ENCODE data around the gene ADCY1.

The ADCY1 gene

DNA sequence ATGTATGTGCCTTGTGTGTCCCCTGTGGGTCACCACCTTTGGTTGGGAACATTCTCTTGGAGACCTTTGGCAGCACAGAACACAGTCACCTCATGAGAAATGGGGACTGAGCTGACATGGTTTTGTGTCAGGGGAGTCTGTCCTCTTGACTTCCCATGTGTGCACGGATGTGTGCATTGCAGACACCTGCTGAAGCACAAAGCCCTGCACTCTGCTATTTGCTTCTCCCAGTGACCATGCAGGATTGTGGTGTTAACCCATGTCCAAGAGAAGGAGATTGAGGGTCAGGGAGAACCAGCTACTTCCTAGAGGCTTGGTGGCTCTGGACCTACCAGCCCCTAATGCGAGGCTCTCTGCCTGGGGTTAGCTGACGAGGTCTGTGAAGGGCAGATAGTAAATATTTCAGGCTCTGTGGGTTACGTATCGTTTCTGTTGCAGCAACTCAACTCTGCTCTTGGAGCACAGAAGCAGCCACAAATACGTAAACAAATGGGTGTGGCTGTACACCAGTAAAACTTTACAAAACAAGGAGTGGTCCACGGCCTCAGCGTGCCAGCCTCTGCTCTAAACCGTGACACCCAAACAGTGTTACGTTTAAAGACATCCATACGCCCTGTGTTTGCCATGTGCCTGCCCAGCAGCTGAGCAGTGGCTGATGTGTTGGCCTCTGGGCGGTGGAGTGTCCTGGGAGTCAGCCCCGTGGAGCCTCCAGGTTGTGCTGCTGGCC is 51.7 kb downstream of the ADCY1 start:
- no peak for DNase-seq

DNA sequence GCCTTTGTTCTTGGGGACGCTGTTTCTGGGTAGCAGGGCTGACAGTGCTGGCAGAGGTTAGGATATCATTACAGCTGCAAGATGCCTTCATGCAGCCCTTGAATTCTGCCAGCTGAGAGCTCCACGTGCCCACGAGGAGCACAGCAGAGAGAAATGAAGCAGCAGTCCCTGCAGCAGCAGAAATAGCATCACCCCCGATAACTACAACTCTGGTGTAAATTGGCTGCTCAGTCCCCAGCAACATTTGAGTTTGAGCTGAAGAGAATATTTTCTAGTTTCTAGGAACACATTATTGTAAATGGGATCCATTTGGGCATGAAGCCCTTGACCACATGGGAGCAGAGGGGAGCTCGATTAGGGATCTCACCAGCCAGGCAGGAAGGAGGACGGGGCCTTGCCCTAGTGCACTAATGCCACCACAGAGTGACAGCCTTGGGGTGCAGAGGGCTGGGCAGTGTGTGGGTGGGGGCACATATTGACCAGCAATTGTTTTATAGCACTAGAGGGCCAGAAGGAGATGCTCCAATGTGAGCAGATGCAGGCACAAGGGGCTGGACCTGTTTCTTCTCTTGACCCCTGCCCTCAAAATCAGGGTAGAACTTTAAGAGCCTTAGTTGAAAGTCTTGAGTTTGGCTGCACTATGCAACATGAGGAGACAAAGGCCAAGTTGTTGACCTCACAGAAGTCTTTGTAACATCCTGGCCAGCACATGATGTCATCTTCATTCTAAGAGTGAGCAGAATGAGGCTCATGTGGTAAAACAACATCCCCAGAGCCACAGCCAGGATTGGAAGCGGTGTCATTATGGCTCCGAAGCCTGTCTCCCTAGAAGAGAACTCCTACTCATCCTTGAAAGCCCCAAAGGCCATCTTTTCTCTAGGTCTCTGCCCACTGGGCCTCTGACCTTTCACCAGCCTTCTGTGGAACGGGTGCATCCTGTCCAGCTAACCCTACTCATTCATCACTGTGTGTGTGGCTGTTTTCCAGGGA is 52.6 kb downstream of the ADCY1 start:
- DNase-seq = no peak

DNA sequence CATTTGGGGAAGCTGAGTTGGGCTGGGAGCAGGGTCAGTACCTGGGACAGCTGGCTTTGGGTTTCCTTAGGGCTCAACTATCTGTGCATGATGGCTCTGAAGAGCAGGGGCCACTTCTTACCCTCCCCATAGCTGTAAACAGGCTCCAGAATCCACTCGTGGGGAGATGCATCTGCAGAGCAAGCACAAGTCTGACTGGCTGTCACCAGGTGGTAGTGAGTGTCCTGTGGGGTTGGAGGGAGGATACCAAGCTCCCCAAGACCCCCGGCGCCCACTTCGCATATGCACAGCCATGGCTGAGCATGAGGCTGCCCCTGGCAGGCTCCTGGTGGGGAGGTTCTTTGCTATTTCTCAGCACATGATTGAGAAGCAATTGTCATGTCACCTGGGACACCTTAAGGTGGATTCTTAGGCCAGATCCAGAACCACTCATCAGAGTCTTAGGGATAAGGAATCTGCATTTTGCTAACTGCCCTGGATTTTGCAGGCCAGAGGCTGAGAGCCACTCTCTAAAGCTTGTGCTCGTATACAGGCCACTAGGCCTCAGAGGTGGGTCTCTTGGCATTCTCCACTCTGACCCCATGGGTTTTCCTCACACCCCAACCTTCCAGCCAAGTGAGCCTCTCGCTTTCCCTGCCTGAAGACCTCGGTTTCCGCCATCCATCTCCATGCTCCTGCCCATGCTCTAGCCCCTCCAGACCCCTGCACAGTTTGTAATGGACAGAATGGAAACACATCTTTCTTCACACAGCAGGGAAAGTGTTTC is 53.7 kb downstream of the ADCY1 start:
- no peak for DNase-seq

DNA sequence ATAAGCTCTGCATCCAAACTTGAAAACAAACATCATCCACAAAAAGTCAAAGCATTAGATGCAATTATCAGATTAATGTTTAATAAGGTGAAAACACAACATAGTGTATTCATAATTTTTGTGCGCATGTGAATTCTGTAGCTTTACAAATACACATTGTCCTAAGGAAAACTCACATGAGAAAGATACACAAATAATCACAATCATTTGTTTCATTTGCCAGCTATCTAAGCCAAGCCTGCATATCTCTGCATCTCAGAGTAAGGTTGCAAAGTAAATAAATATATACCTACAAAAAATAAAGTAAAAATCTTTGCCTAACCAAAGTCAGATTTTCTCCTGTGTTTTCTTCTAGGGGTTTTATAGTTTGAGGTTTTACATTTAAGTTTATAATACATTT is 57.4 kb downstream of the ADCY1 start:
- no peak for DNase-seq

DNA sequence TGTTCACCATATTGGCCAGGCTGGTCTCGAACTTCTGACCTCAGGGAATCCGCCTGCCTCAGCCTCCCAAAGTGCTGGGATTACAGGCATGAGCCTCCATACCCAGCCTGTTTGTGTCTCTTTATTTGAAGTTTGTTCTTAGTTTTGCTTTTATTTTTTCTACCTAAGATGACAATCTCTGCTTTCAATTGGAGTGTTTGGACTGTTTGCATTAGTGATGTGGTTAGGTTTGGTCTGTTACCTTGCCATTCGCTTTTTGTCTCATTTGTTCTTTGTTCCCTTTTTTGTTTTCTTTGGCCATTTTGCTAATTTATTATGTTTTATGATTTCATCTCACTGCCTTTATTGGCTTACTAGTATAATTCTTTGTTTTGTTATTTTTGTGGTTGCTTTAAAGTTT is 62.6 kb downstream of the ADCY1 start:
- DNase-seq = no peak

DNA sequence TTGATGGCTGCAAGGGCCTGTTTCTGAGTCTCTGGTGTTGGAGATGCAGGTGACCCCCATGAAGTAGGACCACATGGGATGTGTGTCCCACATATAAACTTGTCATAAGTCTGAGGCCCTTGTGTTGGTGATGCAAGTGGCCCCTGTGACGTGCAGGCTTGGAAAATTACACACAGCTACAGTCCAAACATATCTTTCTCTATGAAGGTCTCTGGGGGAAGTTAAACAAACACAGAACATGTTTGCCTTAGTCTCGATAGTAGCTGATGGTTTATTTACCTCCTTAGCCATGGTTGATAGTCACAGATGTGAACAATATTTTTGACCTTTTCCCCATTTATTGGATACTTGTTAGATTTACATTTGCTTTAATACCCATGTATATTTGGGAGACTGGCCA is 64.7 kb downstream of the ADCY1 start:
- DNase-seq = no peak

DNA sequence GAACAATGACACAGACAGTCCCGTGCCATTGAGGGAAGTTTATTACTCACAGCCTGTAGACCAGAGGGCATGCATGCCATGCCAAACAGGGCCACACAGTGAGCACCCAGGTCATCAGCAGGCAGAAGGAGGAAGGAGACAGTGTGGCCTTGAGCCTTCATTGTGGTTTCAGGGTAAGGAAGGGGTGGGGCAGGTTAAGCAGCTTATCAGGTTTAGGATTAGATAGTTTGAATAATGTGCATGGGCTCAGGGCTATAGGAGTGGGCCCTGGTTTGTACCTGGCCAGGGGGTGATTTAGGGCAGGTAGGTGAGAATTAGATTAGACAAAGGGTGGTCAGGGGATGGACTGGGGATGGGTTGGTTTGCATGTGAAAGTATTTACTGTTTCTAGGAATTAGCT is 67.9 kb downstream of the ADCY1 start:
- no peak for DNase-seq

DNA sequence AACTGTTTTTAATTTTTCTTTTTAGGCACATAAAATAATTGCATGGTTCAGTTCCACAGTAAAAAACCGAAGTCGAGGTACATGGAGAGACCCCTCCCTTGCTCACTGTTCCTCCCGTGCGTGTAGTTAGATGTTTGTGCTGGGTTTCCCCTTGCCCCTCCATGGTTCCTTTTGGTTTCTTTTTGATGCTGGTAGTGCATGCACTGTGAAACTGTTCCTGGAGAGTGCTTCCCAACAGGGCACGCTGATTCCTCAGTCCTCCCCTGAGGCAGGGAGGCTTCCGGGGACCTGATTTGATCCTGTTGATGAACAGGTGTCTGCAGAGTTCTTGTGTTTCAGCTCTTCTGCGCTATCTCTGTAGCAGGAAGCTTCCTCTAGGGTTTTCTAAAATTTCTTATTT is 69.5 kb downstream of the ADCY1 start:
- DNase-seq = no peak

DNA sequence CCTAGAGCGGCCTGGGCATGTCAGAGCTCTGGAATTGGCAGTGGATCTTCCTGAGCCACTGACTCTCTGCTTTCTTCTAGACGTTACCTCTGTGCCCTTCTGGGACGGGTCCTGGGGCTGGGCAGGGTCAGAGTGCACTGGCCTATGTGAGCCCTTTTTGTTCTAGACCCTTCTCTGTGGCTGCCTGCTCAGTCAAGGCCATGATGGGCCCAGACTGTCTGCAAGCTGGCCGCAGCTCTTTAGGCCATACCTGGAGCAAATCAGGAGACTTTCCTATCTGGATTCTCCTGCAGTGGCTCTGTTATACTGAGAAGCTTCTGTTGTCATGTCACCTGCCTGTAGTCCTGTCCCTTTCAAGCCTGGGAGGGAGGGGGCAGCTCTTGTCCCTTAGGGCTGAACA is 70.1 kb downstream of the ADCY1 start:
- no peak for DNase-seq

DNA sequence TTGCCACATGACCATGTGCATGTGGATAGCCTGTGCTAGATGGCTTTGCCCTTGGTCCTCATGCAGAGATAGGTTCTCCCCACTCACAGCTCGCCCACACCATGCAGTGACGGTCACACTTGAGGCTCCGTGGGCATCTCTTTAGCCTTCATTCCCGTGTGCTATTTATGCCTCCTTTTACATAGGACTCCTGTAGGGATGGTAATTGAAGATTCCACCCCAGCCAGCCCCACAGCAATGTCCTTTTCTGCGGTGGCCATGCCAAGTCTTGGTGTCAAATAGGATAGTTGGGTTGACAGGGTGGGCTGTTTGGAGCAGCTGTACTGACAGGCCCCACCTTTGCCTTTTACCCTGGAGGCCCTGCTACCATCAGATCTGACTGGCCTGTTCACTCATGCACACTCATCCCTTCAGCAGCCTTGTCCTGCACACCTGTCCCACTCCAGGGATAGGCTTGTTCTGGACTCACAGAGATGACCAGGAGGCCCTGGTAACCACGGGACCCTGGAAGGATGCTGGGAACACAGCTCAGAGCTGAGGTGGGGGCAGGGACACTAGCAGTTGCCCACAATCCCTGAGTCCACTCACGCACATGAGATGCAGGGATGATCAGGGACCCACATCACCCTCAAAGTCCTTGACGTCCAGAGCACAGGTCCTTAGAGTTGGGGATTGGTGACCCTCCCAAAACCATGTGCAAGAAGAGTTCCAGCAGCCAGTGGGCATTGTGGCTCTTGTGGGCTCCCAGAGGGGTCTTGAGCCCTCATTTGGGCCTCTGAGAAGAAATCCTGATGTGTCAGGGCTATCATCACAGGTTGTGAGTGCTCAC is 71.2 kb downstream of the ADCY1 start:
- no peak for DNase-seq

DNA sequence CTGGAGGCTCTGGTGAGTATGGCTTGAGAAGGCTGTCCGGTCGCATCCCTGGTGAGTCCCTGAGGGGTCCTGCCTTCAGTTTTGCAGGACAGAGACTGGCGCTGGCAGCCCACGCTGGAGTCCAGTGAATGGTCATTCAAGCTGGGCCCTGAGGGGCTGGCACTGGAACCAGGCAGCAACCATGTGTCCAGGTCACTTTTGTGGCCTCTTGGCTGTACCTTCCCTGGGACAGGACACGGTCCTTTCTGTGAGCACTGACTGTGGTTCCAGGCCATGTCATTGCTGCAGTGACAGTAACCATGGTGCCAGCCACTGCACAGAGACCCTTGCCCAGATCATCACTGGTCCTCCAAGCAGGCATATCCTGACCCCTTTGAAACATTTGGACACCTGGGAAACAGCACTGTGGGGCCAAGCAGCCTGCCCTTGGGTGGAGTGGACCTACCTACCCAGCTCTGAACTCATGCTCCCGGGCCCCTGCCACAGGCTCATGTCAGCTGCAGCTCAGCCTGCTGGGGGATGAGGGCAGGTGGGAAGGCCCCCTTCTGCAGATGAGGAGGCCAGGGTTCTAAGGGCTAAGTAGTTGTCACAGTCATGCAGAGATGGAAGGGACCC is 72.1 kb downstream of the ADCY1 start:
- no peak for DNase-seq

DNA sequence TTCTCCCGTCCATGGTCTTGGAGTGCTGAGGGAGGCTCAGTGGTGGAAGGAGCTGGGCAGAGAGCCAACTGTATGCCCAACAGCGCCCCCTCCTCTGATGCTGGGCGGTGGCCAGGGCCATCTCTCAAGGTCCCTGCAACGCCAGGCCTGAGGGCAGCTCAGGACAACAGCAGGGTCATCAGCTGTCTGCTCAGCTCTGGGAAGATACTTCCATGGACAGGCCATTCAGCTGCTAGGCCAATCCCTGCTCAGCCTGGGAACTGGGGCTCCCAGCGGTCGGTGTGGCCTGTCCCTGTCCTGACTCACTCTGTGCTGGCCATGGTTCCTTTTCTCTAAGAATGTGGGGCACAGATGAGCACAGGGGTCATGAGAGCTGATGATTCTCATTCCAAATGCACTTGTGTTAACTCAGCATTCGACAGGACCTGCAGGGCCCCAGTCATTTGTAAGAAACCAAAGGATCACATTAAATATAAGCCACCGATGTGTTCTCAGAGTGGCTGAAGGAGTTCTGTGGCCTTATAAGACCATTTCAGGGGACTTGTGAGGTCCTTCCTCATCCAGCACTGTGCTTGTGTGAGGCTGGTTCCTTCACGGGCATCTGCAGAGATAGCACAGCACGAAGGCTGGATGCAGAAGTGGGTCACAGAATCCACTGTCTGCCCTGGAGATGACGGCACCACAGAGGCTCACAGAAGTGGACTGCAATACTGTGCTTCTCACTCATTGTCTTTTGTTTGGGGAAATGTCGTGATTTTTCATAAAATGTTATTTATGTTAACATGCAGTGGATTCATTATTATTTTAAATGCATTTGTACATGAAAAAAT is 73.0 kb downstream of the ADCY1 start:
- no peak for DNase-seq

DNA sequence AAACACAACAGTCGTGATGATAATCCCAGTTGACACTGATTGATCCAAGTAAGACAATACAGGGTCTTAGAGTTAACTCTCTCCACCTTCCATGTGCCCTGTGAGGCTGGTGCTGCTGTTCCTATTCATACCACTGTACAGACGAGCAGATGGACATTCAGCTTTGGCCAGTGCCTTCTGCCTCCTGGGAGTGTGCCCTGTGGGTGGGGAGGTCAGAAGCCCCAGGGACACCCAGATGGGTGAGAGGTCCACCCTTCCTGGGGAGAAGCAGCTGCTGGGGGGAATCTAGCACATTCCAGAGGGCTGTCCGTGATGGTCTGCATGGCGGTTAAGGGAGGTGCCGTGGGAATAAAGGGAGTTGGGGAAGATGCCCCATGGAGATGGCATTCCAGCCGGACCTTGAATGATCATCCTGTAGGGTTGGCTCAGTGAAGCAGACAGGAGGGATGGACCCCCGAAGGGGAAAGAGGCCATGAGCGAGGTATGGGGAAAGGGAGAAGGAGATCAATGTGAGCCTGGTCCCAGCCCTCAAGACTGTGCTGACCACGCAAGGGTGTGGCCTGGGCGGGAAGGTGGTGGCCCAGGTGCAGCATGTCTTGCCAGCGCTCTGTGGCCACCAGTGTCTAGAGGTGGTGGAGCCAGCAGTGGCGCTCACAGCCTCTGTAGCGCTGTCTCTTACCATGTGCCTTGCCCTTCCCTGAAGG is 74.0 kb downstream of the ADCY1 start:
- DNase-seq = no peak

DNA sequence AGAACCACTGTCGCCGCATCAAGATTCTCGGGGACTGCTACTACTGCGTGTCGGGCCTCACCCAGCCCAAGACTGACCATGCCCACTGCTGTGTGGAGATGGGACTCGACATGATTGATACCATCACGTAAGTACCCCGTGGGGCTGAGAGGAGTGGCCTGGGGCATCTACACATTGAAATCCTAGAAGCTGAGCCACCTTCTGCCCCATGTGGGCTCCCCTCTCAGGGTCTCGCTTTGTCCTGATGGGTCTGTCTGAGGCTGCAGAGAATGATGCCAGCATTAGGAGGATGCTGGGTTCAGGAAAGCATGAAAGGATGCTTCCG is 74.5 kb downstream of the ADCY1 start:
- no peak for DNase-seq

DNA sequence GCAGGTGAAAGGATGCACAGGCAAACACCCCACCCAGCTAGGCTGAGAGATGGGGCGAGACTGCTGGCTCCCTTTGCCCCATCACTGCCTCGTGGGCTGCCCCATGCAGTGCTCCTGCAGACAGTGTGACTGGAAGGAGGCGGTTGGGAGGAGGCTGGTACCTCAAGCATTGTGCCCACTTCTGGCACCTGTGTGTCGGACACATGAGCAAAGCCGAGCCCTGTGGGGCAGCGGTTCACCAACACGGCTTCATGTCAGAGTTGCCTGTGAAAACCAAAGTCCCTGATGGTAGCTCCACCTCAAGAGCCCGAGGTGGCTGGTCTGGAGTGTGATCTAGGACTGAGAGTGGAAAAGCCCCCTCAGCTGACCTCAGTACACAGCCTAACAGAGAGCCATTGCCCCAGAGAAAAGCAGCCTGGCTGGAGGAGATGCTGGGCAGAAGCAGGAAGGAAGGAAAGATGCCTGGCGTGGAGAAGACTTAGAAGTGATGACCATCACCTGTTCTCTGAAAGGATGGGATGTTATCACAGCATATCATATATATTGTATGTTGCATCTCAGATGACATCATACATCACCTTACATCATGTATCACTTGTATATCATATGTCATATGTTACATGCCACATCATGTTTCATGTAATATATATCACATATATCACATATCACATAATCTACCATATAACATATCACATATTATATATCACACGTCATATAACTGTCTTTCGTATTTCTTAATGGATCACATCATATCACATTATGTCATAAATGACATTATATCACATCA is 75.6 kb downstream of the ADCY1 start:
- DNase-seq = no peak

DNA sequence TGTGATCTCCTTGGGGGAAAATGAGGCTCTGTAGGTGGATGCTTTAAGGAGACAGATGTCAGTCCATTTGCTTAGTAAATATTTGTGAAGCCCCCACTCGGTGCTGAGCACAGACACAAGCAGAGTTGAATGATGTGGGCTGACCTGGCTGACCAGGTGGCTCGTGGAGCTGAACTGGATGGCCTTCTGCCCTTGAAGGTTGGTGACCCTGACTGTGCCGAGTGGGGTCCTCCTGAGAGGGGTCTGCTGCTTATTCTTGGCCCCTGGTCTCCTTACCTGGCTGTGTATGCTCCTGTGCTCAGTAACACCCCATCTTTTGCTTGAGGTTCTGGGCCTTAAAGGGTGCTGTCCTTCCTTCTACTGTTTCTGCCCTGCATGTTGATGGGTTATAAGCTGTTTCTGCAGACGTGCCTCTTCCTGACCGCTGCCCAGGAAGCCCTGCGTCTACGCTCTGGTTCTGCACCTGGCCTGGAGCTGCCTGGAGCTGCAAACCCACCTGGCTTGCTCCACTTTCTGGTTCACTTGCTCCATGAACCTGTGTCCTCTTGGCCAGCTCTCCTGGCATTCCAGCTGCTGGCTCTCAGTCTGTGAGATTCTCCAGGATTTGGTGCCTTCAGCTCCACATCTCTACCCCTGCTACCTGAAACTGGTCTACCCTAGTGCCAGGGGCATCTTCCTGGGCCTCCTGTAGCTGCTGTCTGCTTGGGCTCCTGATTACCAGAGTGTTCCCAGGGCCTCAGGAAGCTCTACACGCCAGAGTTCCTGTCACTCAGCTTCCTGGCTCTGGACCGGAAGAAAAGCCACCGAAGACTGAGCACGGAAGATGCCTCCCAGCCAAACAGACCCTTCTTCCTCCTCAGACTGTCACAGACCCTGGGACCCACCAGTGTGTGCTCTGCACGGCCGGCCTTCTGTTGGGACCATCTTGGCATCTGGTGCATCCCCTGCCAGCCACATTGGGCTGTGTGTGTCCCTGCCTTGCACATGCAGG is 76.5 kb downstream of the ADCY1 start:
- no peak for DNase-seq

DNA sequence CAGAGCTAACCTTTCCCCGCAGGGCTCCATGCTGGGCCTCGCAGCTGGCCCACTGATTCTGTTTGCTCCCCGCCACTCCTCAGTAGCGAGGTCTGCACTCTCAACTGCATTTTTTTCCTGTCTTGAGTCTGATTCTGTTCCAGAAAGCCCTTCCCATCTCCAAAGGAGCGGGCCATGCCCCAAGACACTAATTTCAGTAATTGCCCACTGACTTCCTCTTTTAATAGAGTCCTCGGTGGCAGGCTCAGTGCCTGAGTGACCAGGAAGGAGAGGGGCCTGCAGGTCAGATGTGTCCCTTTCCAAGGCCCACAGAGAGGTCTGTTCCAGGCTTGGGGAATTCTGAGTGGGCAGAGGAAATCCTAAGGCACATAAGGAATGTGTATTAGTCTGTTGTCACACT is 77.4 kb downstream of the ADCY1 start:
- DNase-seq = no peak

DNA sequence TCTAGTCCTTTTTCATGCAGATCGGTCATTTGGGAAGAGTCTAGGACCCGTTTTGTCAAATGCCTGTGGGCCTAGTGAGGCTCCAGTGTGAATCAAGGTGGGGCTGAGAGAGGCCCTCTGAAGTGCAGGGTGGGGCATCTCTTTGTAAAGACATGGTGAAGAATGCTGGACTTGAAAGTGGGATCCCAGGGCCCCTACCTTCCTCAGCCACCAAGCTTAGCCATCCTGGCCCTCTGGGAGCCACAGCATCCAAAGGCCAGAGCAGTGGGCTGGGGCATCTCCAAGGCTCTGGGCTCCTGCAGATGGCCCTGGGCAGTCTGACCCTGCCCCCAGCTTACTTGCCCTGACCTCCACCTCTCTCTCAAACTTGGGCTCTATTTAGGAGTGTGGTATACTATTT is 78.5 kb downstream of the ADCY1 start:
- DNase-seq = no peak
